Measurements from ENCODE around the gene EFCAB11. TPM values are rescaled to one million over a fixed set of nuclear protein-coding genes. Genes with fewer than 3 reads are reported as not detected.

Gene EFCAB11
- total and polyA plus RNA-seq, 2 experiments from 2014 or later: 7.7 to 24.6 TPM

- TF ChIP-seq ZNF462 (CRISPR knock-in tag; IDR thresholded peaks at IDR 0.05) (no peak), CREB1 (CRISPR knock-in tag; IDR thresholded peaks at IDR 0.05; ENCODE audit: low read depth) (no peak), POLR2AphosphoS5 (IDR thresholded peaks at IDR 0.05; ENCODE audit: low read depth) (no peak)
Observed at GRCh38 chr14:89806451-89806850, 148.1 kb downstream of the EFCAB11 start (continued).

GRCh38 chr14:89805501-89805900, 149.0 kb downstream of the EFCAB11 start:
- Histone ChIP-seq H3K9me2 (ENCODE audit: insufficient read depth) (no peaks in the 10 kb centered on the region), H3K4me1 (ENCODE audit: insufficient read depth) (no peaks in the 10 kb centered on the region), H3K36me3 (ENCODE audit: insufficient read depth) (no peaks in the 10 kb centered on the region), H3K27ac (ENCODE audit: low read depth) (no peak overlapping the region), H4K20me1 (replicated peaks; ENCODE audit: insufficient read depth) (no peaks in the 10 kb centered on the region), H2AFZ (no peak overlapping the region), H3F3A (replicated peaks; ENCODE audit: low read depth) (no peaks in the 10 kb centered on the region), H3K4me2 (no peak overlapping the region), H3K4me3 (no peak overlapping the region), H3K79me2 (replicated peaks; ENCODE audit: insufficient read depth) (no peaks in the 10 kb centered on the region), H3K27me3 (ENCODE audit: insufficient read depth) (no peaks in the 10 kb centered on the region)
- DNase-seq (ENCODE audit: low spot score) (no peak), ATAC-seq (no peak)
- Mint-ChIP-seq H3K36me3 (ENCODE audit: low read depth) (no peaks in the 10 kb centered on the region), H3K4me3 (no peak overlapping the region), H3K27me3 (ENCODE audit: insufficient read depth, low read depth, poor library complexity) (no peaks in the 10 kb centered on the region), H3K4me1 (0 out of 3 replicates have a peak, but pooled peaks cover 2% of the 10 kb centered on the region), H3K27ac (no peak overlapping the region), H3K9me3 (no peaks in the 10 kb centered on the region)
- TF ChIP-seq CREB1 (CRISPR knock-in tag; IDR thresholded peaks at IDR 0.05; ENCODE audit: low read depth): no peak
- no peak for TF ChIP-seq EZH2phosphoT487 (IDR thresholded peaks at IDR 0.05; ENCODE audit: unreplicated experiment)
- TF ChIP-seq REST (IDR thresholded peaks at IDR 0.05; ENCODE audit: unreplicated experiment): no peak
- no peak for TF ChIP-seq ZNF114 (CRISPR knock-in tag; IDR thresholded peaks at IDR 0.05)
- no peak for TF ChIP-seq STAT1 (IDR thresholded peaks at IDR 0.05; ENCODE audit: unreplicated experiment)
- no peak for TF ChIP-seq NANOG (IDR thresholded peaks at IDR 0.05; ENCODE audit: borderline replicate concordance)
- TF ChIP-seq CTCF (conservative IDR thresholded peaks at IDR 0.05; ENCODE audit: low read depth in 2 of 2): no peak

Data from GM23338 (cell line).